ENCODE data around the gene GIGYF2. TPM values are rescaled to one million over a fixed set of nuclear protein-coding genes. Genes with fewer than 3 reads are reported as not detected.

The GIGYF2 gene
- total and polyA plus RNA-seq, 2 of the 4 experiments (the other 2 are of a cell fraction), result 14.7 to 66.0 TPM

GRCh38 chr2:232839411-232840079 lies 142.4 kb downstream of the GIGYF2 start:
- no peaks in the 10 kb centered on the region for H3K9me3 ChIP-seq (ENCODE audit: control insufficient read depth, insufficient read depth, low read length)
- WGBS, 2 experiments (ENCODE audit: extremely low coverage in 2 of 2, insufficient read length in 1 of 2), result 50% methylated on average over 1 of the region's 9 CpGs; no CpG with 5 or more reads in 1 of the 2 experiments

More at GRCh38 chr2:232839411-232840079, 142.4 kb downstream of the GIGYF2 start:
- DNase-seq (no peak), ATAC-seq (ENCODE audit: low read depth) (no peak)
- TF ChIP-seq NFE2L2 (IDR thresholded peaks at IDR 0.05; ENCODE audit: low read depth, low read length), result no peak
- no peak for TF ChIP-seq USF2 (IDR thresholded peaks at IDR 0.05; ENCODE audit: low read depth, low read length)
- TF ChIP-seq MXI1 (IDR thresholded peaks at IDR 0.05; ENCODE audit: borderline replicate concordance, low read depth, low read length), result no peak
- Histone ChIP-seq H3K36me3 (ENCODE audit: control insufficient read depth, insufficient read depth, low read length) (peaks cover 29% of the 10 kb centered on the region), H3K23ac (ENCODE audit: low read depth, low read length) (no peak overlapping the region), H2AK5ac (ENCODE audit: low read depth, low read length) (no peak overlapping the region), H3K4me3 (ENCODE audit: insufficient read depth, low read depth, low read length) (no peak overlapping the region), H3K27me3 (ENCODE audit: control insufficient read depth, insufficient read depth, low read length) (no peaks in the 10 kb centered on the region), H2BK5ac (ENCODE audit: low read depth, low read length, poor library complexity, severe bottlenecking) (no peak overlapping the region), H2BK15ac (ENCODE audit: low read depth, low read length) (no peak overlapping the region), H2BK120ac (ENCODE audit: low read depth, low read length) (no peak overlapping the region), H4K91ac (ENCODE audit: insufficient read depth, low read depth, low read length) (no peak overlapping the region), H3K9me1 (ENCODE audit: insufficient read depth, low read length) (no peaks in the 10 kb centered on the region), H3K18ac (ENCODE audit: low read depth, low read length) (no peak overlapping the region), H3K27ac (ENCODE audit: insufficient read depth, low read length) (no peak overlapping the region), H3K4me1 (ENCODE audit: control insufficient read depth, insufficient read depth, low read length) (peaks cover 5% of the 10 kb centered on the region), H3K4me2 (ENCODE audit: low read depth, low read length) (no peak overlapping the region; the same call in 1 of the 2 replicates), H3K79me1 (ENCODE audit: low read depth in 1 of 2, low read length in 2 of 2) (peaks cover 9 to 27% of the 10 kb centered on the region in 2 experiments), H3K4ac (ENCODE audit: low read depth, low read length) (no peak overlapping the region), H3K14ac (replicated peaks; ENCODE audit: low read depth, low read length) (no peak overlapping the region), H2AFZ (replicated peaks; ENCODE audit: low read length, poor library complexity) (no peak overlapping the region), H2BK20ac (ENCODE audit: low read depth, low read length) (no peak overlapping the region), H3K9ac (ENCODE audit: low read depth, low read length) (no peak overlapping the region), H2AK9ac (replicated peaks; ENCODE audit: low read depth, low read length, poor library complexity) (no peak overlapping the region), H4K20me1 (ENCODE audit: insufficient read depth, low read length) (no peaks in the 10 kb centered on the region; the same call in 1 of the 2 replicates), H4K5ac (ENCODE audit: low read depth, low read length) (no peak overlapping the region), H4K8ac (ENCODE audit: low read depth in 2 of 2, low read length in 2 of 2) (no peak overlapping the region), H3K56ac (ENCODE audit: extremely low read depth, insufficient read depth, low read length) (no peak overlapping the region)
- intact Hi-C loops (cut with micrococcal nuclease) (no loop called here), in situ Hi-C loops (cut with MboI; ENCODE audit: low sequenced_read_pairs) (no loop called here), dilution Hi-C loops (cut with HindIII; ENCODE audit: low sequenced_read_pairs, unreplicated experiment) (no loop called here)
- ChIA-PET CTCF (no interaction called here), POLR2A (ENCODE audit: unreplicated experiment) (no interaction called here)
- BruUV-seq (replicated peaks), result no TSS peak

Measured in IMR-90 (cell line).